Activated T-cell treated with anti-CD3 and anti-CD28 coated beads, Interleukin-2, amount 50 U/mL, for 4 hours (primary cell): Measurements from ENCODE around the gene XPNPEP1. TPM values are rescaled to one million over a fixed set of nuclear protein-coding genes. Genes with fewer than 3 reads are reported as not detected.

Source experiments
- ATAC-seq, 2 donors: fragments of 200-7000 bp; cut with Tn5 transposase; one replicate each; pipeline ENCODE4 v1.10.0; 2021
- DNase-seq: peaks from one replicate; pipeline ENCODE4 v3.0.0-alpha.2; 2020
- H3K27me3 Mint-ChIP-seq: one replicate; pipeline ENCODE4 v1.8.0; 2021; ENCODE audit warnings: low read depth, mixed read lengths
- H3K36me3 Mint-ChIP-seq: one replicate; pipeline ENCODE4 v1.8.0; 2022; ENCODE audit warnings: mixed read lengths; ENCODE audit not compliant: insufficient read depth
- H3K4me1 Mint-ChIP-seq: one replicate; pipeline ENCODE4 v1.8.0; 2021; ENCODE audit warnings: low read depth, mixed read lengths
- H3K4me3 Mint-ChIP-seq: one replicate; pipeline ENCODE4 v1.8.0; 2021; ENCODE audit warnings: mild to moderate bottlenecking, moderate library complexity, mixed read lengths
- H3K9me3 Mint-ChIP-seq: one replicate; pipeline ENCODE4 v1.8.0; 2021; ENCODE audit warnings: mixed read lengths
- total RNA-seq, 3 donors: library from RNA; stranded (reverse); gene quantifications; one replicate each; pipeline ENCODE4 v1.2.1, GENCODE V29; 2021

The XPNPEP1 gene
- total RNA-seq, 3 donors from 2014 or later: 57.0 to 62.6 (median 62.4) TPM

DNA sequence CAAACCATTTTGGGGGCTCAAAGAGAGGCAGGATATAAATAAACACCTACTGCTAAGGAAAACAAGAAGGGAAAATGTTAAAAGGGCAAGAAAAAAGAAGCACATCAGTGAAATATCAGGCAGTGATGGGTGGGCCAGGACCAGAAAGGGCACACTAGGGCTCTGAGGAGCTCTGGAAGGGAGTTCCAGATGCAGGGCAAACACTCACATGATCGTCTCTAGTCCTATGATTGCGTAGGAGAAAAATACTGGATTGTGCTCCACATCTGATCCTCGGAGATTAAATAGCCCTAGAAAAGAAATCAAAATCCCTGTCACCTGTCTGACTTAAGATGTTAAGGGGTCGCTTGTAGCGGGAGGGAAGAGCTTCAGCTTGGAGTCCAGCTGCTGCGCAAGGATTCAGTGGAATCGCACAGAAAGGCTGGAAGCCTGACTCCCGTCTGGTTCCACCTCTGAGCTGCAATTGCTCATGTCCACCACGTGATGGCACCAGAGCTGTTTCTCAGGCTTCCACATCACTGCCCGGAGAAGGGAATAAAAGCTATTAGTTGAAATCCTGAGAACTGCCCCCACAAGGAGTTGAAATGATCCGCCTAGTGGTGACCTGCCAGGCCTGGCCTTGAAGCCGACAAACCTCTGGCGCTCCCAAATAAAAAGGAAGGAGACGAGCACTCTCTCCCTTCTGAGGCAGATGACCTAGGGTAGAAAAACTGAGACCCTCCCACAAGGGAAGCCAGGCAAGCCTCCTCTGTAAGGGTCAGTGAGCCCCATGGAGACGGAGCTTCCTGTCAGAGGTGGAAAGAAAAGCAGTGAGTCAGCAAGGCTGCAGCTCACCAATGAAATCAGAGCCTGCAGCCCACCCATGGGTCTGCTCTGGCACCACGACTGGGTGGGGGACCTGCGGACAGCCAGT lies 39.2 kb downstream of the XPNPEP1 start:
- Mint-ChIP-seq H3K36me3 (peaks cover 34% of the 10 kb centered on the region), H3K4me3 (no peak overlapping the region), H3K27me3 (no peaks in the 10 kb centered on the region), H3K4me1 (peaks cover 11% of the 10 kb centered on the region), H3K9me3 (no peaks in the 10 kb centered on the region)
- DNase-seq (peak; percentile 51), ATAC-seq (peak; percentile 72 to 85)

DNA sequence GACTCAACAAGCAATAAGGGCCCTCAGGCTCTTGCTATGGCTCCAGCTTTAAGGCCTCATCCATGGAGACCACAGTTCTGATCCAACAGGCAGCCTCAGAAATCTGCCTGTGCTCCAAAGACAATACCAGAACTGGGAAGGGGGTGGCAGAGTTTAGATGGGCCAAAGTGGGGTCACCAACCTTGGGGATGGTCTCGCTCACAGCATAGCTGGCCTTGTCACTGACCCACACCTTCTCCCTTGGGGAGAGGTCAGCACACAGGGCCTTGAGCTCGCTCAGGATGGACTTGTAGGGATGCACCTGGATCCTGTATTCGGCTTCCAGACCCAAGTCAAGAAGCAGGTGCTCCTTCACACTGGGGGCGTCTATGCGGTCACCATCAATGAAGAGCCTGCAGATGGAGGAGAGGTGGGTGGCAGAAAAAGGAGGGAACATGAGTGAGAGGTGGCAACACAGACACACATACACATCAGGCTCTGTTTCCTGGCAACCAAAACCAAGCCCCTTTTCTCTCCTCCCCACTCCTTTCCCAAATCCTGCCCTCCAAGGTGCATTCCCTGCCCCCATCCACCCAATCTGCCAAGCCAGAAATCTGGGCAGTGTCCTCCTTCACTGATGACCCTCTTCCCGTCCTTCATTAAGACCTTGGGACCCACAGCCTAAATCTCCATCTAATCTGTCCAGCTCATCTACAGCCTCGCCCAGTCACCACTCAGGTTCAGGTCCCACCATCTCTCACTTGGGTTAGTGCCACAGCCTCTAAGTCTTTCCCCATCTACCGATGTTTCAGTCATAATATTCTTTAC lies 40.9 kb downstream of the XPNPEP1 start:
- DNase-seq (no peak), ATAC-seq (no peak)
- Mint-ChIP-seq H3K9me3 (no peaks in the 10 kb centered on the region), H3K4me1 (peaks cover 11% of the 10 kb centered on the region), H3K36me3 (peaks cover 40% of the 10 kb centered on the region), H3K27me3 (no peaks in the 10 kb centered on the region), H3K4me3 (no peak overlapping the region)

GRCh38 chr10:109881769-109882057 lies 41.6 kb downstream of the XPNPEP1 start:
- Mint-ChIP-seq H3K27me3 (no peaks in the 10 kb centered on the region), H3K4me1 (peaks cover 11% of the 10 kb centered on the region), H3K36me3 (peaks cover 42% of the 10 kb centered on the region), H3K4me3 (no peak overlapping the region), H3K9me3 (no peaks in the 10 kb centered on the region)
- DNase-seq: no peak
- ATAC-seq: no peak

GRCh38 chr10:109880886-109881768 lies 42.2 kb downstream of the XPNPEP1 start:
- Mint-ChIP-seq H3K36me3 (peaks cover 45% of the 10 kb centered on the region), H3K27me3 (no peaks in the 10 kb centered on the region), H3K4me1 (peaks cover 9% of the 10 kb centered on the region), H3K4me3 (no peak overlapping the region), H3K9me3 (no peaks in the 10 kb centered on the region)
- ATAC-seq (no peak), DNase-seq (no peak)

DNA sequence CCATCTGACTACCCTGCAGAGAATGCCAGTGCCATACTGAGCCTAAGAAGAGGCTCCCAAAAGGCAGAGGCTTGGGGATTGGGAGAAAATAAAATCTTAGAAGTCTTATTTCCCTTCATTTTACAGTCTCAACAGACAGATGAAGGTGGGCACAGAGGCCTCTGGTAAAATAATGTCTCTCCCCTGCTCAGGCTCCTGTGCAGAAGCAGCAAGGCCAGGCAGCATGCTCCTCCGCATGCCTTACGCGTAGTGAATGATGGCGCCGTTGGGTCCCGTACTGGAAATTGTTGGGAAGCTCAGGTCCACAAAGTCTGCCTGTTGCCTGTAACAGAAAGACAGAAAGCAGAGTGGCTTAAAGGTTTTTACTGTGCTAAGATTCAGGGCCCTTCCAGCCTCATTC lies 45.8 kb downstream of the XPNPEP1 start:
- DNase-seq (no peak), ATAC-seq (no peak)
- Mint-ChIP-seq H3K27me3 (no peaks in the 10 kb centered on the region), H3K4me3 (no peak overlapping the region), H3K4me1 (no peaks in the 10 kb centered on the region), H3K9me3 (no peaks in the 10 kb centered on the region), H3K36me3 (peaks cover 47% of the 10 kb centered on the region)

DNA sequence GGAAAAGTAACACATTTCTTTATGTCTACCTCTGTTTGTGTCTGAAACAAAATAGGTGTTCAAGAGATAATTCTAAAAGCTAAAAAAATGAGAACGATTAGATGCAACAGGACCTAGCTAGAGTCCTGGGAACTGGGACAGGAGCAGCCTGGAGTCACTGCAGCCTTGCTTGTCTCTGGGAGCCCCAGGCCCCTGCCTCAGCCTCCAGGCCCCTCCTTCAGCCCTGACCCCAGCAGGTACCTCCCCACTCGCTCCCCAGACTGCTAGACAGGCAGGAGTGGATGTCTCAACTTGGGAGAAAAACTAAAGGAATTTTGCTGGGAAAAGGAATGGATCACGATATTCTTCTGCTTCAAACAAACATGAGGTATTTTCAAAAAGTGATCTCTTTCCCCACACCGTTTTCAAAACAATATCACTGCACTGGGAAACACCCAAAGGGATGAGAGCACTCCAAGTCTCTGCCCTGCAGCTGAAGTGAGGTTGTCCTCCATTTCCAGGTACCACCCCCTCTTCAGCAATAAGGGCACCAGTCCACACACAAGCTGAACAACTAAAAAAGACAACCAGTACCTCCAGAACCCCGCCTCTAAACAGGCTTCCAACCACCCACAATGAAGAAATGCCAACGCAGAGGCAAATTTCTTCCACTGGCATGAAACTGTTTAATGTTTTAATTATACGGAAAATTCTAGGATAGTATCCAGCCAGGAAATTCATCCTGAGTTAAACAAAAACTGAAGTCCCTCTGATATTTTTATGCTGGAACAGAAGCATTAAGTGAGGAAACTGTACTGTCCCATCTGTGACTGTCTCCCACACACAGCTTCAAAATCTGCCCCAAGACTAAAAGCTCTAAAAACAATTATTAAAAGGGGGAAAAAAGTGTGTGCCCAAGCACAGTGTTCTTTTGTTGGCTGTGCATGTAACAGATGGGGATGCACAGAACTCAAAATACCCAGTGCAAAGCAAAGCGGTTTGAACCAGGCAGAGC lies 47.2 kb downstream of the XPNPEP1 start:
- Mint-ChIP-seq H3K4me1 (no peaks in the 10 kb centered on the region), H3K4me3 (no peak overlapping the region), H3K36me3 (peaks cover 58% of the 10 kb centered on the region), H3K27me3 (no peaks in the 10 kb centered on the region), H3K9me3 (no peaks in the 10 kb centered on the region)
- DNase-seq (no peak), ATAC-seq (no peak)

DNA sequence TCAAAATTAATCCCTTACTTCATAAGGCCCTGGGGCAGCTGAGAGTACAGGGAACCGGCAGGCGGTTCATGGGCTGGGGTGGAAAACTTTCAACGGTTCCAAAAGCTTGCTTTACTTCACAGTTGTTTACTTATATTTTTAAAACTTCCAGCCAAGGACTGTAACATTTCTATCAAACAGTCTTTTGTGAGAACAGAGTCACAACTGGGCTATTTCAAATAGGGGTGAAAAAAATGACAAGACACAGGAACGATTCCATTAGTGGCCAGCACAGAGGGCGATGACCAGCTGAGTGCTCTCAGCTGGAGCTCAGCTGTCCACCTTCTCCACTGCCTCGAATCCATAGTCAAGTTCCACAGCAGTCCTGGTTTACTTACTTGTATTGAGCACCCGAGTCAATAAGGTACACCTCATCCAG lies 48.2 kb downstream of the XPNPEP1 start:
- DNase-seq (no peak), ATAC-seq (no peak)
- H3K4me1 Mint-ChIP-seq: no peaks in the 10 kb centered on the region
- no peak overlapping the region for H3K4me3 Mint-ChIP-seq
- peaks cover 60% of the 10 kb centered on the region for H3K36me3 Mint-ChIP-seq
- no peaks in the 10 kb centered on the region for H3K27me3 Mint-ChIP-seq
- H3K9me3 Mint-ChIP-seq: no peaks in the 10 kb centered on the region

- no peak overlapping the region for H3K4me3 Mint-ChIP-seq
- no peak for ATAC-seq
- no peaks in the 10 kb centered on the region for H3K27me3 Mint-ChIP-seq
- DNase-seq: no peak
- H3K36me3 Mint-ChIP-seq: peaks cover 67% of the 10 kb centered on the region
- H3K9me3 Mint-ChIP-seq: no peaks in the 10 kb centered on the region
- H3K4me1 Mint-ChIP-seq: no peaks in the 10 kb centered on the region
Observed at GRCh38 chr10:109871476-109871875, 51.8 kb downstream of the XPNPEP1 start.

DNA sequence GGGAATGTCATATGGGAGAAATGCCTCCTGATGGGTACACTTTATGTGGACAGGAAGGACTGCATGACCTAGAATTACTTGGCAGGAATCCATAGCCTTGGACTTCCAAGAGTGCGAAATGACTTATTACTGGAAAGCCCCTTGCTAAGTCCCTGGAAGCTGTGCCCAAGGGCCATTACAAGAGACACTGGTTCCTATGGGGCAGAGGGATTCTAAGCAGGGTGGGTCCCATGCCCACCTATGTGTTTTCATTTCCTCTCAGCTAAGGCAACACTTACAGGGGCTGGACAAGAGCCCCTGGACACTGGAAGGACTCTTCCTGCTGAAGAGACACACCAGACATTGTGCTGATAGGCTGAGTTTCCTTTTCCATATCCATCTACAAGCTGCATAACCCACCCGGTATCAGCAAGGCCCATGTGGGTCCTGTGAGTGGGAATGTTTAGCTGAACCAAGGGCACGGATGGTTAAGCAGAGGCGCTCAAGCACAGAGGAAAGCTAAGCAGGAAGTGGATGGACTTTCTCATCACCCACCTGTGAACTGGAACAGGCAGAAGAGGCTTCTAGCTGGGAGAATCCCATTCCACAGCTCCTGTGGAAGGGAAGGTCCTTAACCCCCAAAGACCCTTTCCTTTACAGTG lies 56.2 kb downstream of the XPNPEP1 start:
- Mint-ChIP-seq H3K4me1 (no peaks in the 10 kb centered on the region), H3K36me3 (peaks cover 79% of the 10 kb centered on the region), H3K9me3 (peaks cover 18% of the 10 kb centered on the region), H3K4me3 (no peak overlapping the region), H3K27me3 (no peaks in the 10 kb centered on the region)
- ATAC-seq: no peak
- DNase-seq: no peak

DNA sequence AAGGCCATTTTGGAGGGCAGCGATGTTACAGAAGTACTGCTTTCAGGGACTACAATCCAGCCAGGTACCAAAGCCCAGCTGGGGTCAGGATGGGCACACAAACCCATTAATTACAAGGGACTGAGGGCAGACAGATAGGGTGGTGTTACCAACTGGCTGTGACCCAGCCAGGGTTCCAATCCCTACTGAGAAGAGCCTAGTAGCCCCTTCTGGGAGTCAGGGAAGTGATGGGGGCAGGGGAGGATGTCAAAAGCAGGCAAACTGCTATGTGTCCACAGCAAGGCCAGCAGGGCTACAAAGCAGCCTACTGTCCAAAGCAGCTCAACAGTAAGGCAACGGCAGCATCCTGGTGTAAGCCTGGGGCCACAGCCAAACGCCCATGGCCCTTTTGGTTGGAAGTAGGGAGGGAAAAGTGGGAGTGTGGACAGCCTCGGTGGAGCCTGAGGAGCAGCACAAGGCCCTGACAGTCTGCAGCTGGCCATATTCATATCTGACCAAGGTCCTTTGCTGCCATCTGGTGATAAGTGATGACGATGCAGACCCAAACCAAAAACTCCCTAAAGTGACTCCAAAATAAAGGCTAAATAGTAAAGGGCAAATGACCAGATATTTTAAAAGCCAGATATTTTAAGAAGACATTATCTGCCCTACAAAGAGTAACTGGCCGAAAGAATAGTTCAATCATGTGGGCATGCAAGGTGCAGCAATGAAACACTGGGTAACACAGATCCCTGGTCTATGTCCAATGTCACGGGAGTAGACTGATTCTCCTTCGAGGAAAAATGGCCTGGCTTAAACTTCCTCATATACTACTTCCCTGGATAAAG lies 56.9 kb downstream of the XPNPEP1 start:
- Mint-ChIP-seq H3K36me3 (peaks cover 74% of the 10 kb centered on the region), H3K4me1 (no peaks in the 10 kb centered on the region), H3K27me3 (no peaks in the 10 kb centered on the region), H3K4me3 (no peak overlapping the region), H3K9me3 (peaks cover 18% of the 10 kb centered on the region)
- ATAC-seq (no peak), DNase-seq (no peak)

GRCh38 chr10:109863775-109864174 lies 59.5 kb downstream of the XPNPEP1 start:
- Mint-ChIP-seq H3K4me1 (no peaks in the 10 kb centered on the region), H3K9me3 (peaks cover 18% of the 10 kb centered on the region), H3K4me3 (no peak overlapping the region), H3K27me3 (no peaks in the 10 kb centered on the region), H3K36me3 (peaks cover 59% of the 10 kb centered on the region)
- ATAC-seq (no peak), DNase-seq (no peak)

- DNase-seq (no peak), ATAC-seq (no peak)
- peaks cover 18% of the 10 kb centered on the region for H3K9me3 Mint-ChIP-seq
- no peaks in the 10 kb centered on the region for H3K27me3 Mint-ChIP-seq
- H3K4me1 Mint-ChIP-seq: no peaks in the 10 kb centered on the region
- H3K4me3 Mint-ChIP-seq: no peak overlapping the region
- peaks cover 49% of the 10 kb centered on the region for H3K36me3 Mint-ChIP-seq
Observed at GRCh38 chr10:109862738-109863137, 60.6 kb downstream of the XPNPEP1 start.
